Smooth muscle cell (in vitro differentiated cells): ENCODE measurements around the gene GPHN. TPM values are rescaled to one million over a fixed set of nuclear protein-coding genes. Genes with fewer than 3 reads are reported as not detected.

Source experiments
- DNase-seq: peaks from one replicate; lab custom pipeline; 2025; ENCODE audit not compliant: unreplicated experiment; lab: John Stamatoyannopoulos, UW
- H2AFZ ChIP-seq: fragments of 200-600 bp; sonication (generic); 2 replicates; pipeline ENCODE4 v1.6.0; 2016; ENCODE audit warnings: antibody characterized with exemption, low read depth, mild to moderate bottlenecking
- H3F3A ChIP-seq: fragments of 200-600 bp; sonication (generic); 2 replicates; pipeline ENCODE4 v1.6.0; 2017; ENCODE audit warnings: antibody characterized with exemption, low read depth
- H3K27ac ChIP-seq: fragments of 200-600 bp; sonication (generic); 2 replicates; pipeline ENCODE4 v1.5.1; 2016; ENCODE audit warnings: low read depth, mild to moderate bottlenecking
- H3K27me3 ChIP-seq: fragments of 200-600 bp; sonication (generic); 2 replicates; pipeline ENCODE4 v1.6.1; 2016; ENCODE audit warnings: low read depth, mild to moderate bottlenecking
- H3K36me3 ChIP-seq: fragments of 200-600 bp; sonication (generic); 2 replicates; pipeline ENCODE4 v1.5.1; 2016; ENCODE audit warnings: low read depth
- H3K4me1 ChIP-seq: fragments of 200-600 bp; sonication (generic); 2 replicates; pipeline ENCODE4 v1.5.1; 2016; ENCODE audit warnings: low read depth
- H3K4me2 ChIP-seq: fragments of 200-600 bp; sonication (generic); 2 replicates; pipeline ENCODE4 v1.6.0; 2016; ENCODE audit warnings: mild to moderate bottlenecking
- H3K4me3 ChIP-seq: fragments of 200-600 bp; sonication (generic); 2 replicates; pipeline ENCODE4 v1.5.1; 2016; ENCODE audit warnings: mild to moderate bottlenecking
- H3K79me2 ChIP-seq: fragments of 200-600 bp; sonication (generic); 2 replicates; pipeline ENCODE4 v1.6.0; 2016; ENCODE audit warnings: low read depth, mild to moderate bottlenecking
- H3K9ac ChIP-seq: fragments of 200-600 bp; sonication (generic); 2 replicates; pipeline ENCODE4 v1.6.0; 2016; ENCODE audit warnings: low read depth
- H3K9me3 ChIP-seq: fragments of 200-600 bp; sonication (generic); replicated peaks from 2 replicates; pipeline ENCODE4 v1.5.1; 2016; ENCODE audit warnings: low read depth
- H4K20me1 ChIP-seq: fragments of 200-600 bp; sonication (generic); 2 replicates; pipeline ENCODE4 v1.6.0; 2016; ENCODE audit warnings: low read depth
- CTCF ChIP-seq: fragments of 200-600 bp; sonication (generic); IDR thresholded peaks from 2 replicates; pipeline ENCODE4 v1.5.1; 2017; ENCODE audit warnings: borderline replicate concordance, mild to moderate bottlenecking, antibody characterized with exemption; ENCODE audit not compliant: insufficient read depth, poor library complexity, severe bottlenecking
- WGBS: methylation state at CpG from one replicate; pipeline ENCODE4 v1.1.7; 2016; ENCODE audit warnings: low lambda C conversion rate; 5-methylcytosine and 5-hydroxymethylcytosine counted together
- polyA plus RNA-seq: library from polyadenylated mRNA; unstranded; fragments of >200 nt; fragmentation: Nextera tagmentation; extraction: Ambion mirVana; gene quantifications from 2 replicates; pipeline ENCODE4 v1.2.1, GENCODE V29; 2016
- total RNA-seq: library from RNA; depleted of rRNA; stranded (reverse); fragments of >200 nt; gene quantifications from 2 replicates; pipeline ENCODE4 v1.2.3, GENCODE V29; 2014

GPHN gene
- total and polyA plus RNA-seq, 2 experiments from 2014 or later, result 8.6 to 18.9 TPM

- Histone ChIP-seq H3K4me3 (no peak overlapping the region), H3K9me3 (no peaks in the 10 kb centered on the region), H3F3A (no peaks in the 10 kb centered on the region), H3K36me3 (no peaks in the 10 kb centered on the region), H4K20me1 (no peaks in the 10 kb centered on the region), H3K9ac (no peak overlapping the region), H3K4me1 (no peaks in the 10 kb centered on the region), H3K27ac (no peak overlapping the region), H3K27me3 (peaks cover 12% of the 10 kb centered on the region), H3K4me2 (no peak overlapping the region), H2AFZ (no peak overlapping the region), H3K79me2 (no peaks in the 10 kb centered on the region)
- TF ChIP-seq CTCF, result no peak
- WGBS, result 83% methylated on average over 3 of the region's 3 CpGs
- no peak for DNase-seq
Observed at GRCh38 chr14:66485029-66485428, 22.9 kb upstream of the GPHN start.

GRCh38 chr14:66485910-66486421 is 22.0 kb upstream of the GPHN start, which contains the start of gene CCDC196:
TSS of gene CCDC196 (plus strand) at chr14:66486371. CDS start at chr14:66486503, 132 bp downstream.
- Histone ChIP-seq H3K4me2 (no peak within 1 kb of the TSS), H2AFZ (no peak within 1 kb of the TSS), H3K4me1 (no peaks in the 10 kb centered on the region), H3F3A (no peaks in the 10 kb centered on the region), H3K4me3 (no peak within 1 kb of the TSS), H3K27me3 (peaks cover 12% of the 10 kb centered on the region), H3K9me3 (no peaks in the 10 kb centered on the region), H3K27ac (no peak within 1 kb of the TSS), H3K79me2 (no peaks in the 10 kb centered on the region), H3K9ac (no peak within 1 kb of the TSS), H4K20me1 (no peaks in the 10 kb centered on the region), H3K36me3 (no peaks in the 10 kb centered on the region)
- WGBS, result 78% methylated on average over 2 of the region's 2 CpGs
- TF ChIP-seq CTCF, result no peak
- no peak for DNase-seq

GRCh38 chr14:66487164-66487563 is 20.8 kb upstream of the GPHN start:
- Histone ChIP-seq H3K9me3 (no peaks in the 10 kb centered on the region), H3K36me3 (no peaks in the 10 kb centered on the region), H3K4me2 (no peak overlapping the region), H3K79me2 (no peaks in the 10 kb centered on the region), H3K4me1 (no peaks in the 10 kb centered on the region), H3K4me3 (no peak overlapping the region), H4K20me1 (no peaks in the 10 kb centered on the region), H2AFZ (no peak overlapping the region), H3F3A (no peaks in the 10 kb centered on the region), H3K27me3 (peaks cover 12% of the 10 kb centered on the region), H3K9ac (no peak overlapping the region), H3K27ac (no peak overlapping the region)
- 76% methylated on average over 2 of the region's 2 CpGs for WGBS
- no peak for DNase-seq
- no peak for TF ChIP-seq CTCF
